DND-41 (cell line): ENCODE results near the gene BSG.

Source experiments
- ATAC-seq: fragments of 200-7000 bp; cut with Tn5 transposase; 3 replicates; pipeline ENCODE4 v1.9.1; 2021; ENCODE audit warnings: low read depth; ENCODE audit not compliant: insufficient read depth
- DNase-seq: peaks from one replicate; pipeline ENCODE4 v3.0.0-alpha.2; 2020
- H2AFZ ChIP-seq: 2 replicates; pipeline ENCODE4 v1.6.0; 2012; ENCODE audit warnings: low read depth, low read length
- H3K27ac ChIP-seq: 2 replicates; pipeline ENCODE4 v1.5.1; 2012; ENCODE audit warnings: low read length, inconsistent platforms
- H3K27me3 ChIP-seq: fragments of 200-600 bp; sonication (generic); 2 replicates; pipeline ENCODE4 v1.6.0; 2012; ENCODE audit warnings: low read length, mild to moderate bottlenecking, inconsistent platforms; ENCODE audit not compliant: insufficient read depth, poor library complexity
- H3K36me3 ChIP-seq: 2 replicates; pipeline ENCODE4 v1.5.1; 2012; ENCODE audit warnings: low read length, inconsistent platforms; ENCODE audit not compliant: insufficient read depth
- H3K4me1 ChIP-seq: 2 replicates; pipeline ENCODE4 v1.5.1; 2012; ENCODE audit warnings: mild to moderate bottlenecking, low read length; ENCODE audit not compliant: insufficient read depth
- H3K4me2 ChIP-seq: 2 replicates; pipeline ENCODE4 v1.6.0; 2012; ENCODE audit warnings: mild to moderate bottlenecking, moderate library complexity, low read length, inconsistent platforms; ENCODE audit not compliant: insufficient read depth
- H3K4me3 ChIP-seq, 2 experiments: fragments of 200-600 bp in 1 of 2; shearing (Covaris generic) in 1 of 2; 2 replicates each; pipeline ENCODE4 v1.5.1; 2012 to 2016; ENCODE audit warnings: inconsistent platforms in 2 of 2, low read length in 2 of 2, mild to moderate bottlenecking in 2 of 2, low read depth in 1 of 2, moderate library complexity in 1 of 2
- H3K79me2 ChIP-seq: 2 replicates; pipeline ENCODE4 v1.6.0; 2012; ENCODE audit warnings: low read length, inconsistent platforms; ENCODE audit not compliant: insufficient read depth
- H3K9ac ChIP-seq: 2 replicates; pipeline ENCODE4 v1.6.0; 2012; ENCODE audit warnings: low read depth, mild to moderate bottlenecking, inconsistent platforms, low read length, moderate library complexity
- H3K9me3 ChIP-seq: 2 replicates; pipeline ENCODE4 v1.5.1; 2012; ENCODE audit warnings: low read length, moderate library complexity, mild to moderate bottlenecking, inconsistent platforms; ENCODE audit not compliant: insufficient read depth, severe bottlenecking
- H4K20me1 ChIP-seq: 2 replicates; pipeline ENCODE4 v1.6.0; 2012; ENCODE audit warnings: low read length; ENCODE audit not compliant: insufficient read depth
- EZH2 ChIP-seq: IDR thresholded peaks from 3 replicates; pipeline ENCODE4 v1.6.1; 2012; ENCODE audit warnings: borderline replicate concordance, low read depth, mild to moderate bottlenecking, moderate library complexity, low read length, inconsistent platforms; ENCODE audit not compliant: severe bottlenecking
- TF ChIP-seq, protein P1 (sequence below): IDR thresholded peaks from 2 replicates; pipeline ENCODE4 v1.5.1; 2012; ENCODE audit warnings: borderline replicate concordance, low read length, moderate library complexity, mild to moderate bottlenecking; ENCODE audit not compliant: poor library complexity, severe bottlenecking; ENCODE audit errors: extremely low read depth

Gene BSG

DNA sequence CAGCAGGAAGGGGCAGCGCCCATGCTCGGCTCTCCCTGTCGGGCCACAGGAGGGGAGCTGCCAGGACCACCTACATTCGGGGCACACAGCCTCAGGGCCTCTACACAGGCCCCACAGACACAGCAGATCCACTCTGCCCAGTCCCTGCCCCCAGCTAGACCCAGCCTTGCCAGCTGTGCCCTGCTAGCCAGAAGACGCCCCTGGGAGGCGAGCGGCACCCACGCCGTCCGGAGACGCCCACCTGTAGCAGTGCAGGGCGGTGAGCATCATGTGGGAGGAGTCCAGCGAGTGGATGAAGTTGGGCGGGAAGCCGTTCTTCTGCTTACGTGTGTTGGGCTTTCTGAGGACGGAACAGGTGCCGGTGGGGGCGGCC lies 45.8 kb downstream of the BSG start:
- H3K4me2 ChIP-seq = no peak overlapping the region
- no peak overlapping the region for H3K4me3 ChIP-seq
- no peak overlapping the region for H2AFZ ChIP-seq
- TF ChIP-seq, protein P1, sequence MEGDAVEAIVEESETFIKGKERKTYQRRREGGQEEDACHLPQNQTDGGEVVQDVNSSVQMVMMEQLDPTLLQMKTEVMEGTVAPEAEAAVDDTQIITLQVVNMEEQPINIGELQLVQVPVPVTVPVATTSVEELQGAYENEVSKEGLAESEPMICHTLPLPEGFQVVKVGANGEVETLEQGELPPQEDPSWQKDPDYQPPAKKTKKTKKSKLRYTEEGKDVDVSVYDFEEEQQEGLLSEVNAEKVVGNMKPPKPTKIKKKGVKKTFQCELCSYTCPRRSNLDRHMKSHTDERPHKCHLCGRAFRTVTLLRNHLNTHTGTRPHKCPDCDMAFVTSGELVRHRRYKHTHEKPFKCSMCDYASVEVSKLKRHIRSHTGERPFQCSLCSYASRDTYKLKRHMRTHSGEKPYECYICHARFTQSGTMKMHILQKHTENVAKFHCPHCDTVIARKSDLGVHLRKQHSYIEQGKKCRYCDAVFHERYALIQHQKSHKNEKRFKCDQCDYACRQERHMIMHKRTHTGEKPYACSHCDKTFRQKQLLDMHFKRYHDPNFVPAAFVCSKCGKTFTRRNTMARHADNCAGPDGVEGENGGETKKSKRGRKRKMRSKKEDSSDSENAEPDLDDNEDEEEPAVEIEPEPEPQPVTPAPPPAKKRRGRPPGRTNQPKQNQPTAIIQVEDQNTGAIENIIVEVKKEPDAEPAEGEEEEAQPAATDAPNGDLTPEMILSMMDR = no peak
- TF ChIP-seq EZH2 = no peak
- no peak for DNase-seq
- no peaks in the 10 kb centered on the region for H3K9me3 ChIP-seq
- H3K36me3 ChIP-seq = peaks cover 71% of the 10 kb centered on the region
- no peak for ATAC-seq
- H3K27ac ChIP-seq = no peak overlapping the region
- H3K9ac ChIP-seq = no peak overlapping the region
- H4K20me1 ChIP-seq = peaks cover 3% of the 10 kb centered on the region; the same call in 1 of the 2 replicates
- no peaks in the 10 kb centered on the region for H3K27me3 ChIP-seq
- H3K79me2 ChIP-seq = no peaks in the 10 kb centered on the region
- no peaks in the 10 kb centered on the region for H3K4me1 ChIP-seq

DNA sequence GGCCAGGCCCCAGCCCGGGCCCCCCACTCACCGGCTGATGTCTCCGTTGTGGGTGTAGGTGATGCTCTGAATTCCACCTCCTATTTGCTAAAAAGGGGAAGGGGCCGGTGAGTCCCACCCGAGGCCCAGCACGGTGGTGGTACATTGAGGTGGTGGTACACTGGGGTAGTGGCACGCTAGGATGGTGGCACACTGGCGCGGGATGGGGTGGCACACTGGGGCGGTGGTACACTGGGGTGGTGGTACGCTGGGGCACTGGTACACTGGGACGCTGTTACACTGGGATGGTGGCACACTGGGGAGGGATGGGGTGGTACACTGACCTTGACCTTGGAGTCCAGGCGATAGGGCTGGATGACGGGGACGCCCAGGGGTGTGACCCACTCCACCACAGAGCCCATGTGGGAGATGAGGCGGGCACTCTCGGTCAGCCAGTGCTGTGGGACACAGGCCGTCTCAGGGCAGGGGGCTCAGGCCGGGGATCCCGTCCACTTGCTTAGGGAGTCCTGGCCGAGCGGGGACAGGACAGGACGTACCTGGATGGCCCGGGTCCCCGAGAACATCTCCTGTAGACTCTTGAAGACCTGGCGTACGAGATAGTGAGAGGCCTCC lies 46.4 kb downstream of the BSG start:
- H3K27ac ChIP-seq = no peak overlapping the region
- no peak overlapping the region for H3K4me3 ChIP-seq
- TF ChIP-seq, protein P1 = no peak
- no peak for TF ChIP-seq EZH2
- H3K27me3 ChIP-seq = no peaks in the 10 kb centered on the region
- H4K20me1 ChIP-seq = peaks cover 8% of the 10 kb centered on the region; the same call in 1 of the 2 replicates
- H3K36me3 ChIP-seq = peaks cover 76% of the 10 kb centered on the region
- no peaks in the 10 kb centered on the region for H3K9me3 ChIP-seq
- no peaks in the 10 kb centered on the region for H3K79me2 ChIP-seq
- H2AFZ ChIP-seq = no peak overlapping the region
- DNase-seq (no peak), ATAC-seq (no peak)
- no peak overlapping the region for H3K9ac ChIP-seq
- H3K4me1 ChIP-seq = no peaks in the 10 kb centered on the region
- no peak overlapping the region for H3K4me2 ChIP-seq

DNA sequence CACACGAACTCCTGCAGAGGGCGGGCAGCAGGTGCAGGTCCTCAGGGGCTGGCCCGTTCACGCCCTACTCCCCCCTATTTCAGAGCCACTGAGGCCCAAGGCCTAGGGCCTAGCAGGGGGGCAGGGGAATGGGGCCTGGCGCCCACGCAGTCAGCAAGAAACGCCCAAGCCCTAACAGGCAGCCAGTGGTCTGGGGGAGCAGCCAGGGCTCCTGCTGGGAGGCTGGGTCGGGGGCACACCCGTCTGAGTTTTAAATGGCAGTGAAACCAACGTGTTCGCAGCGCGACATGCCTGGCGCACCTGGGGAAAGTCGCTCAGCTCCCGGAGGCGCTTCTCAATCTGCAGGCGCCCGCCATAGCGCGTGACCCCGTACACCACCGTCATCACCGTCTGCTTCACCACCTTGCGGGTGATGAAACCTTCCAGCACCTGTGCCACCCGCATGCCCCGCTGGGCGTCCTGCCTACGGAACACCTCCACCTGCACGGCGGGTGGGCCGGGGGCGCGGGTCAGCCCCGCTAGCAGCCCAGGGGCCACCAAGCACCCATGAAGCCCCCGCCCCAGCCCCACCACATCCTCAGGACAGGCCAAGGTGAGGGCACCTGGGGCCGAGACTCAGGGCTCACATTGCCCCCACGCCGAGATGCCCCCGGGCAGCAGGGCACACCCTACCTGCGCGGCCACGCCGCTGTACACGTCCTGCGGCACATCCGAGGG lies 47.0 kb downstream of the BSG start:
- Histone ChIP-seq H3K27ac (no peak overlapping the region), H3K9ac (no peak overlapping the region), H3K27me3 (no peaks in the 10 kb centered on the region), H3K79me2 (no peaks in the 10 kb centered on the region), H3K4me1 (no peaks in the 10 kb centered on the region), H2AFZ (no peak overlapping the region), H3K9me3 (no peaks in the 10 kb centered on the region), H3K36me3 (peaks cover 77% of the 10 kb centered on the region), H3K4me3 (no peak overlapping the region), H3K4me2 (no peak overlapping the region), H4K20me1 (peaks cover 11% of the 10 kb centered on the region; the same call in 1 of the 2 replicates)
- TF ChIP-seq, protein P1 = no peak
- DNase-seq = no peak
- ATAC-seq = no peak
